NCI-H2081 (cell line): ENCODE data around the gene PFDN5.
"Not testable (repeated sequence)": the region's sequence is repeated elsewhere in the genome, so short reads cannot be mapped to it uniquely, and the experiment has no call there.

Experiments
- DNase-seq, 2 experiments: peaks; one replicate each; lab custom pipeline; 2025; lab: John Stamatoyannopoulos, UW

Gene PFDN5

GRCh38 chr12:53287741-53288216 lies 7.6 kb upstream of the PFDN5 start:
- peak; percentile 10 to 39 for DNase-seq

DNA sequence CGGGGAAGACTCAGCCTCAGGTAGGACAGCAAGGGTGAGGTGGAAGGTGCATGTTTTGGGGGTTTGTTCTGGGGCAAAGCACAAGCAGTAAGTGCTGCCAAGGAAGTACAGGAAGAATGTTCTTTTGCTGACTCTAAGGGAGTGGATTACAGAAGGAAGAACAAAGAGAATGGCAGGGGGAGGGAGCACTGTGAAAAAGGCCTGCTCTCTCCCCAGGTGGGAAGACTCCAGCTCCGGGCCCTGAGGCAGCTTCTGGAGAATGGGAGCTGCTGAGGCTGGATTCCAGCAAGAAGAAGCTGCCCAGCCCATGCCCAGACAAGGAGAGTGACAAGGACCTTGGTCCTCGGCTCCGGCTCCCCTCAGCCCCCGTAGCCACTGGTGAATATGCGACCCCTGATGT lies 7.0 kb upstream of the PFDN5 start:
- DNase-seq: no peak

- DNase-seq: no peak
Measured at GRCh38 chr12:53289891-53290290, 5.5 kb upstream of the PFDN5 start.

- no peak for DNase-seq
Measured at GRCh38 chr12:53290661-53291060, 4.7 kb upstream of the PFDN5 start.

- peak; percentile 89 to 97 for DNase-seq
Measured at GRCh38 chr12:53292426-53292825, 2.9 kb upstream of the PFDN5 start.

GRCh38 chr12:53295891-53296219 lies 513 bp downstream of the PFDN5 start:
- no peak for DNase-seq

DNA sequence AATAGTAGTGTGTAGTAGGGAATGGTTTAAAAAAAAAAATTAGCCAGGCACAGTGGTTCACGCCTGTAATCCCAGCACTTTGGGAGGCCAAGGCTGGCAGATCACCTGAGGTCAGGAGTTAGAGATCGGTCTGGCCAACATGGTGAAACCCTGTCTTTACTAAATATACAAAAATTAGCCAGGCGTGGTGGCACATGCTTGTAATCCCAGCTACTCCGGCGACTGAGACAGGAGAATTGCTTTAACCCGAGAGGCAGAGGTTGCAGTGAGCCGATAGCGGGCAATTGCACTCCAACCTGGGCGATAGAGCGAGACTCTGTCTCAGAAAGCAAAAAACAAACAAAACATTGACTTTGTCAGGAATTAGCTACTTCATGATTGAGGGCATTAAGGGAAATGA lies 1.8 kb downstream of the PFDN5 start:
- not testable (repeated sequence) for DNase-seq

GRCh38 chr12:53298164-53298563 lies 2.8 kb downstream of the PFDN5 start:
- no peak for DNase-seq

DNA sequence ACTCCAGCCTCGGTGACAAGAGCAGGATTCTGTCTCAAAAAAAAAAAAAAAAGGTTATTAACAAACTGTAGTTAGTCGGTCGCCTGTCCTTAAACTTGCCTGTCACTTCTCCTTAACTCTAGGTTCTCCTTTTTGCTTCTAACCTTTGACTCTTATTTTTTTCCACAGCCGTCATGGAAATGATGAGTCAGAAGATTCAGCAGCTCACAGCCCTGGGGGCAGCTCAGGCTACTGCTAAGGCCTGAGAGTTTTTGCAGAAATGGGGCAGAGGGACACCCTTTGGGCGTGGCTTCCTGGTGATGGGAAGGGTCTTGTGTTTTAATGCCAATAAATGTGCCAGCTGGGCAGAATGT lies 3.7 kb downstream of the PFDN5 start:
- DNase-seq: no peak

GRCh38 chr12:53299454-53300180 lies 4.3 kb downstream of the PFDN5 start, which contains the start of gene MYG1:
Gene MYG1, plus strand, starts transcription at chr12:53299695. Its CDS starts 43 bp downstream, at chr12:53299738.
- DNase-seq: peak; percentile 84 to 93

- DNase-seq: no peak
Measured at GRCh38 chr12:53300187-53300586, 4.8 kb downstream of the PFDN5 start.

- DNase-seq: no peak
Measured at GRCh38 chr12:53302903-53303302, 7.6 kb downstream of the PFDN5 start.

- no peak for DNase-seq
Measured at GRCh38 chr12:53306826-53307225, 11.5 kb downstream of the PFDN5 start.

GRCh38 chr12:53308276-53308675 lies 12.9 kb downstream of the PFDN5 start:
- DNase-seq: no peak

DNA sequence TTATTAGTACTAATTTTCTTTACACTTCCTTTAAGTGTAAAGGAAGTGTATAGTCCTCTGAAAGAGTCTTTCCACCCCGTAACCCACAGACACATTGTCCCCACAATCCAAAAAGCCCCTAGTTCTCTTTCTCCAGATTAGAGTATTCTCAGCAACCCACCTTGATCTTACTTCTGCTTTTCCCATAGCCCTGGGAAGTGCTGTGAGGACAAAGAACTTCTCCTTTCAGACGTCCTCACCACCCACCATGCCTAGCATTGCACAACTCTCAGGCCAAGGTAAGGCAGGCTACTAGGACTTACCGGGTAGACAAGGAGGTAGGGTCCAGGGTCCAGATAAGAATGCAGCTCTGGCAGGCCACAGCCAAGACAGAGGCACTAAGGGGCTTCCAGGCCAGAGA lies 18.7 kb downstream of the PFDN5 start:
- DNase-seq: no peak

DNA sequence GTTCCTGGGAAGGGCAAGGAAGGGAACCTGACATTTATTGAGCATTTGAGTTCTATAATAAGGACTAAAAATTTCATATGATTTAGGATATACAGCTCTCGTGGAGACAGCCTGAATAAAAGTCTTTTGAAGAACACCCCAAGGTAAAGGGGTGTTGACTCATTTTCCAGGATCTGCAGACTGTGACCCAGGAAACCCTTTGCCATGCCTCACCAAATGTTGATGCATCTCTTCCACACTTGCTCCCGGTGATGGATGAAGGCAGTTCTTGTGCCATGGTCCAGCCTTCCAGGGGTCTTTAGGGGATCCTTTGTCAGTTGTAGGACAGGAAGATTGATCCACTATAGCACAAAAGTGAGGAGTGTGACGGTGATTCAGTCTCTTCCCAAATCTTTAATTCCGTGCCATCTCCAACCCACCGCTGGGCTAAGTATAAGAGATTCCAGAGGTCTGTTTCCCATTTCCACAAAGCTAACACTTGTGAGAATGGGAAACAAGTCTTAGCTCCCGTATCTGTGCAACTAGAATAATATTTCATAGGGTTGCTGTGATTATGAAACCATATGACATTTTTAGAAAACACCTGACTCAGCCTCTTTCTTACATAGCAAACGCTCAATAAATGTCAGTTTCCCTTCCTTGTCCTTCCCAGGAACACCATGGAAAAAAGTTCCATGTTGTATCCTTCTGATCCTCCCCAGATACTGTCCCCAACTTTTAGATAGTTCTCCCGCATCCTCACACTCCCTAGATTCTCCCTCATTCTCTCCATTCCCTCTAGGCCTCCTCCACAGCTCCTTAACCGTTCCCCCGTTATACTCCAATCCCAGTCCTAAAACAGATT lies 25.2 kb downstream of the PFDN5 start:
- DNase-seq: no peak

DNA sequence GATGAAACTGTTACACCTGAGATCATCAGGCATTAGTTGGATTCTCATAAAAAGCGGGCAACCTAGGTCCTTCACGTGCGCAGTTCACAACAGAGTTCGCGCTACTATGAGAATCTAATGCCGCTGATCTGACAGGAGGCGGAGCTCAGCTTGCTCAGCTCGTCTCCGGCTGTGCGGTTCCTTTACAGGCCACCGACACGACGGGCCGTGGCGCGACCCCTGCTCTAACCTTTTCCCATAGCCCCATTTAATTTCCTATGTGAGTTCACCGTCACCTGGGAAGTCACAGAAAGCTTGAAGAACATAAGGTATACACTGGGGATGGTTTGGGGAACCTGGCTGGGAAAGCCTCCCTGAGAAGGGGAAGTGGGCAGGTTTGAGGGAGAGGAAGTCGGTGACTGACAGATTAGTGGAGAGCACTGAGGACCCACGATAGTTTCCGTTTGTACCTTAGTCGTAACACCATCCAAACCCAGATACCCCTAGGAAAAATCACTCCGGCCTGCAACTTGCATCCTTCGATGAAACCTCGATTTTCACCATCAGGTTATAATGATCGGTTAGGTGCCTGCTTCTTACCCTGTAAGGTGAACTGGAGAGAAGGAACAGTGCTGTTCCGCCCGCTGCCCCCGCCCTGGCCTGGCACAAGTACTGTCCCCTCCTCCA lies 28.9 kb downstream of the PFDN5 start:
- no peak for DNase-seq

- DNase-seq: peak; percentile 85 to 87
Measured at GRCh38 chr12:53324779-53325510, 29.6 kb downstream of the PFDN5 start.

DNA sequence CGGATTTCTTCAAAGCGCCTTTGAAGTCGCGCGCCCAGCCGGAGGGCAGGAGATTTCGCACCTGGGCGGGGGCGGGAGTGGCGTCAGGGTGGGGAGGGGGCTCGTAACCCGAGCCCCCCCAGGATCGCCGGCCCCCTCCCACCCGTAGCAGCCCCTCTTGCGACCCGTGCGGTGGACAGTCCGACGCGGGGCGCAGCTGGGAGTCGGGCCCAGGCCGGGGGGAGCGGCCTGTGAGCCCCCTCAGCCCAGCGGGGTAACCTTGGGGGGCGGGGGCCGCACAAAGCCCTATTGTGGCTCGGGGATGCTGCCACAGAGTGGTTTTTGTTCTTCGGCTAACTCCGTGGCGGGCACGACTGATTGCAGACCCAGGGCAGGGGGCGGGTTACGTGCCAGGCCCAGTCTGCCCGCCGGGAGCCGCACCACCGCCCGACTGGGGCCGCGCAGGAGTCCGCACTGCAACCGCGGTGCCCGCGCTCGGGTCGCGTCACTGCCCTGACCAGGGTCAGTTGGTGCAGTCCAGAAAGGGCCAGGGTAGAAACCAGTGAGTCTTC lies 30.2 kb downstream of the PFDN5 start:
- no peak for DNase-seq

DNA sequence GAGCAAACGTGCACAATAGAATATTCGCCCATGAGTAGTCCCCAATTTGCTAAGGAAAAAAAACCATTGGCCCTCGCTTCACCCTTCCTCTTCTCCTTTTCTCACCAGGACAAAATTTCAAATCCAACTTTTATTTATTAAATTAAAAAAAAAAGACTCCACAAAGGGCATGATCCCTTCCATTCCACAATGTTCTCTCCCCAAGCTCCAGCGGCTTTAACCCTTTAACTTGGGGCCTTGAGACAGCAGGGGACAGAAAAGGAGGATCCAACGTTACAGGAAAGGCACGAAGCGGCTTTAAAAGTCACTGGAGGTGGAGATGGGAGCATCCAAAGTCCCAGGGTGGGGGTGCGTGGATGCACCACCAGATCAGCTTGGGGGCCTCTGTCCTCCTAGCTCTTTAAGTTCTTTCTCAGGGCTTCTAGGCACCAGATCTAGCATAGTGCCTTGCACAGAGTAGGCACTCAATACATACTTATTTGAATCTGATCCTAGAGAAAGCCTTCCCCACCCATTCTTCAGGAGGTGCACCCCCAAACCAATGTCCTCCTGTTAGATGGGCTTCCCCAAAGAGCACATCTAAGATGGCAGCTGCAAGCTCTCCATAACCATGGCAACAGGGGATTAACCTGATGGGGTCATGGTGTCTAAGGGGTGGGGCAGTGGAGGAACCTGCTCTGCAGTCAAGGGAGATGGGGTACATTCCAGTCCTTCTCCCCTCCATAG lies 31.3 kb downstream of the PFDN5 start:
- no peak for DNase-seq

DNA sequence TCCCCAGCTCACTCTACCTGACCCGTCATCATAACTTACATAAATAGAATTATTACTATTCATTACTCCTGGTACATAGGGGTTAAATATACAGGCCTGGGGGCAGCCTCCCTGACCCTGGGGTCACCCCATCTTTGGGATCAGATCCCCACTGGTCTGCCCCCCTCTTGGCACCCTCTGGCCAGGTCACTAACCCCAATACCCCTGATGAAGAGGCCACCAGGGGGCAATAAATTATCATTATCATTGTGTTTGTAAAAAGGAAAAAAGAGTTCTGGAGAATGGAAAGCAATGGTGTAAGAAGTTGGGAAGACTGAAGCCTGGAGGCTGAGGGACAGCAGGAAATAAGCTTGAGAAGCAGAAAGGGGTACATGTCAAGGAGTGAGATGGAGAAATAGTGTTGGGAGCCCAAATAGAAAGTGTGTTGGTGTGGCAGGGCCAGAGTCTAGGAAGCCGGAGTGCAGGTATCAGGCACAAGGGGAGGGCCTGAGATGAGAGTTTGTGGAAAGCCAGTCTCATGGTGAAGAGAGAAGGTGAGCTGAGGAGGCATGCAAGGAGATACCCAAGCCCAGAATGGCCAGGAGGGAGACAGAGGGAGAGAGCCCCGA lies 32.2 kb downstream of the PFDN5 start:
- DNase-seq: no peak
